ENCODE data around the gene SMIM10L2A. TPM values are rescaled to one million over a fixed set of nuclear protein-coding genes. Genes with fewer than 3 reads are reported as not detected.

The SMIM10L2A gene
- total and polyA plus RNA-seq, 8 donors = 1.3 to 2.3 (median 1.5) TPM

GRCh38 chrX:135425026-135425965, 3.6 kb downstream of the SMIM10L2A start:
- DNase-seq (peak in 2 of 6 donors; percentile 47), FAIRE-seq (no peak), ATAC-seq (no peak)
- TF ChIP-seq CTCF (IDR thresholded peaks at IDR 0.05) = no peak
- Histone ChIP-seq H3K27ac (no peak overlapping the region), H3K4me3 (no peak overlapping the region), H3K27me3 (no peaks in the 10 kb centered on the region), H3K36me3 (no peaks in the 10 kb centered on the region), H3K4me1 (no peaks in the 10 kb centered on the region), H3K9me3 (no peaks in the 10 kb centered on the region)
- 67 to 71% methylated on average over 16 of the region's 16 CpGs for WGBS, 2 donors
- intact Hi-C loops (cut with DNase I) = no loop called here

DNA sequence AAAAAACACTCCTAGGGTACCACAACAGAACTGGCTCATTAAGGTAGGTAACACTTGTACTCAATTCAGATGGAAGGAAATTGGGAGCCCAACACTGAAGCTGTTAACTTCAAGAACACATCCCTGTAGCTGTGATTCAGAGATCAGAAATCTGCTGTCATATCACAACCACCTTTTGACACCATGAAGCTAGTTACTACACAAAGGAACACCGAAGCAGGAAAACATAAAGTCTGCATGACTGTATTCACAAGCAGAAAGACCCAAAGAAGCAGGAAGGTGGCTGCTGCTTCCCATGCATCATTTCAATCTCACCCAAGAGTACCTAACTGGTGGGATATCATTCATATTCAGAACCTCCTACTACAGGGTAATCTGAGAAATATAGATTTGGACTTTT, 7.7 kb downstream of the SMIM10L2A start:
- Histone ChIP-seq H3K4me3 (no peak overlapping the region), H3K36me3 (no peaks in the 10 kb centered on the region), H3K27me3 (no peaks in the 10 kb centered on the region), H3K9me3 (no peaks in the 10 kb centered on the region), H3K4me1 (no peaks in the 10 kb centered on the region), H3K27ac (no peak overlapping the region)
- no peak for FAIRE-seq
- ATAC-seq = no peak
- intact Hi-C loops (cut with DNase I) = no loop called here
- 67 to 76% methylated on average over 1 of the region's 1 CpG for WGBS, 2 donors
- DNase-seq = no peak
- no peak for TF ChIP-seq CTCF (IDR thresholded peaks at IDR 0.05)

DNA sequence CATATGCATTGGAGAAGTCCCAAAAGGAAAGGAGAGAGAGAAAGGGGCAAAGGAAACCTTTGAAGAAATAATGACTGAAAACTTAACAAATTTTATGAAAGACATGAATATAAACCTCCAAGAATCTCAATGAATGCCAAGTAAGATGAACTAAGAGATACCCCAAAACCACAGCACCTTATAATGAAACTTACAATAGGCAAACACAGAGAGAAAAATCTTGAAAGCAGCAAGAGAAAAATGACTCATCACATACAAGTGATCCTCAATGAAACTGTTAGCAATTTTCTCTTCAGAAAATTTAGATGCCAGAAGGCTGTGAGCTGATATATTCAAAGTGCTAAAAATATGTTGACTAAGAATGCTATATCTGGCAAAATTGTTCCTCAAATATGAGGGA, 10.1 kb downstream of the SMIM10L2A start:
- FAIRE-seq (no peak), ATAC-seq (no peak), DNase-seq (no peak)
- intact Hi-C loops (cut with DNase I) = no loop called here
- no peak overlapping the region for H3K27ac ChIP-seq
- H3K9me3 ChIP-seq = no peaks in the 10 kb centered on the region
- no peaks in the 10 kb centered on the region for H3K36me3 ChIP-seq
- H3K4me3 ChIP-seq = no peak overlapping the region
- H3K27me3 ChIP-seq = no peaks in the 10 kb centered on the region
- H3K4me1 ChIP-seq = no peaks in the 10 kb centered on the region
- no peak for TF ChIP-seq CTCF (IDR thresholded peaks at IDR 0.05)

- Histone ChIP-seq H3K36me3 (no peaks in the 10 kb centered on the region), H3K4me1 (no peaks in the 10 kb centered on the region), H3K4me3 (no peak overlapping the region), H3K27me3 (no peaks in the 10 kb centered on the region), H3K27ac (no peak overlapping the region), H3K9me3 (no peaks in the 10 kb centered on the region)
- 60 to 68% methylated on average over 13 of the region's 13 CpGs for WGBS, 2 donors
- TF ChIP-seq CTCF (IDR thresholded peaks at IDR 0.05) = no peak
- intact Hi-C loops (cut with DNase I) = no loop called here
- peak in 1 of 6 donors; percentile 23 for DNase-seq
- ATAC-seq = no peak
- FAIRE-seq = no peak
These were observed 10.7 kb downstream of the SMIM10L2A start for GRCh38 chrX:135432453-135432852.

DNA sequence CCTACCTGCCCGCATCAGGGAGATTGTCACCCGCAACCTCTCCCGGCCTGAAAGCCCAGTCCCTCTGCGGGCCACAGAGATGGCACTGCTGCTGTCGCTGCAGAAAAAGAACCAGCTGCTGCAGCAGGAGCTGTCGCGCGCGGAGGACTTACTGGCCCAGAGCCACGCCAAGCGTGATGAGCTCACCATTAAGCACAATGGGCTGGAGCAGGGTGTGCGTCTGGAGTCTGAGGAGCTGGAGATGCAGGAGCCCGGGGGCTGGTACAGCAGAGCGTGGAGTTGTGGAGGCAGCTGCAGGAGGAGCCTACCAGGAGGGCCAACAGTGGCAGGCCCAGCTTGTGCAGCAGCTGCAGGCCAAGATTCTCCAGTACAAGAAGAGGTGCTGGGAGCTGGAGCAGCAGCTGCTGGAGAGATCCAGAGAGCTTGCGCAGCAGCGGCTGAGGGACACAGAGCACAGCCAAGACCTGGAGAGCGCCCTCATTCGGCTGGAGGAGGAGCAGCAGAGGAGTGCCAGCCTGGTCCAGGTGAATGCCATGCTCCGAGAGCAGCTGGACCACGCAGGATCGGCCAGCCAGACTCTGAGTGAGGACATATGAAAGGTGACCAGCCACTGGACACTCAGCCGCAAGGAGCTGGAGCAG, 11.3 kb downstream of the SMIM10L2A start:
- intact Hi-C loops (cut with DNase I) = no loop called here
- TF ChIP-seq CTCF (IDR thresholded peaks at IDR 0.05) = no peak
- no peaks in the 10 kb centered on the region for H3K27me3 ChIP-seq
- no peaks in the 10 kb centered on the region for H3K4me1 ChIP-seq
- H3K4me3 ChIP-seq = no peak overlapping the region
- FAIRE-seq (no peak), ATAC-seq (no peak), DNase-seq (peak in 1 of 6 donors; percentile 51)
- H3K36me3 ChIP-seq = no peaks in the 10 kb centered on the region
- no peaks in the 10 kb centered on the region for H3K9me3 ChIP-seq
- H3K27ac ChIP-seq = no peak overlapping the region
- WGBS, 2 donors = 79 to 88% methylated on average over 22 of the region's 22 CpGs
